GM23338 (cell line): Measurements from ENCODE around the gene TMEM269.

Experiments used
- CREB1 ChIP-seq: fragments of 250-450 bp; sonication (Bioruptor Pico); IDR thresholded peaks from 2 replicates; pipeline ENCODE4 v1.5.0; 2020; ENCODE audit warnings: low read depth, mild to moderate bottlenecking, moderate library complexity
- CTCF ChIP-seq, 2 experiments: fragments of 200-600 bp in 1 of 2; sonication (generic) in 1 of 2; conservative IDR thresholded peaks; 2 replicates each; pipeline versions ENCODE4 v1.5.1 to v1.6.1; 2016 to 2017; ENCODE audit warnings: antibody characterized with exemption in 2 of 2, low read depth in 2 of 2, mild to moderate bottlenecking in 2 of 2, moderate library complexity in 1 of 2
- EZH2 ChIP-seq: fragments of 200-600 bp; sonication (generic); IDR thresholded peaks from one replicate; pipeline ENCODE4 v1.8.0; 2017; ENCODE audit warnings: antibody characterized with exemption, mild to moderate bottlenecking, low read depth; ENCODE audit not compliant: unreplicated experiment
- EZH2phosphoT487 ChIP-seq: fragments of 200-600 bp; sonication (generic); IDR thresholded peaks from one replicate; pipeline ENCODE4 v1.8.1; 2018; ENCODE audit warnings: antibody characterized with exemption; ENCODE audit not compliant: unreplicated experiment
- JUNB ChIP-seq: IDR thresholded peaks from one replicate; pipeline ENCODE4 v1.6.1; 2016; ENCODE audit warnings: antibody characterized with exemption; ENCODE audit not compliant: unreplicated experiment
- NANOG ChIP-seq: IDR thresholded peaks from 2 replicates; pipeline ENCODE4 v1.6.1; 2016; ENCODE audit warnings: antibody characterized with exemption, borderline replicate concordance
- POLR2AphosphoS5 ChIP-seq: IDR thresholded peaks from 2 replicates; pipeline ENCODE4 v1.6.1; 2016; ENCODE audit warnings: antibody characterized with exemption, low read depth
- REST ChIP-seq: IDR thresholded peaks from one replicate; pipeline ENCODE4 v1.6.1; 2018; ENCODE audit warnings: antibody characterized with exemption; ENCODE audit not compliant: unreplicated experiment
- STAT1 ChIP-seq: IDR thresholded peaks from one replicate; pipeline ENCODE4 v1.6.1; 2016; ENCODE audit warnings: antibody characterized with exemption; ENCODE audit not compliant: unreplicated experiment
- ZNF114 ChIP-seq: fragments of 250-450 bp; sonication (Bioruptor Pico); IDR thresholded peaks from 2 replicates; pipeline ENCODE4 v1.5.0; 2020; ENCODE audit warnings: mild to moderate bottlenecking, moderate library complexity
- ZNF331 ChIP-seq: fragments of 250-450 bp; sonication (Bioruptor Pico); IDR thresholded peaks from 2 replicates; pipeline ENCODE4 v1.5.0; 2020; ENCODE audit warnings: low read depth, mild to moderate bottlenecking, moderate library complexity
- TF ChIP-seq, protein P1 (sequence below): IDR thresholded peaks from 2 replicates; pipeline ENCODE4 v1.6.1; 2016; ENCODE audit warnings: antibody characterized with exemption
- TF ChIP-seq, protein P2 (sequence below): fragments of 250-450 bp; sonication (Bioruptor Pico); IDR thresholded peaks from 2 replicates; pipeline ENCODE4 v1.5.0; 2020; ENCODE audit warnings: mild to moderate bottlenecking, moderate library complexity

DNA sequence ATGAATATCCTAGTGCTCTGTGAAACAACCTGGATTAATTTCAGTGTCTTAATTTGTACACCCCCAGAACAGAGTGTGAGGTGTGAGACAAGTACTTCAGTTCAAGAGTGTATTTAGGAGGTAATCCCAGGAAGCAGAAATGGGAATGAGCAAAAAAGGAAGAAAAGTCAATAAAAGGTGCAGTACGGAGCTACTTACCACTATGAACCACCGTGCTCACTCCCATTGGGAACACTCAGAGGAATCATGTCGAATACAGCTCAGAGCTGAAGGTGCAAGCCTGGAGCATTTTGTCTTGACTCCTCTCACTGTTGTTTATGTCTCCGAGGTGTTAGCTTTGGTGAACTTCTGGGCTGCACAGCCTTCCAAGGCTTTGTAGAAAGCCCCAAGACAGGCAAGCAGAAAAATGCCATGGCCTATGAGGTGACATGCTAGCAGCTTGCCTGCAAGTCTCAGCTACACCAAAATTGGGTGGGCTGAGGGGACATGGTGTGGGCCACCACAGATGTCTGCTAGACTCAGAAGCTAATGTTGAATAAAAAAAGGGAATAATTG, 39.8 kb downstream of the TMEM269 start:
- TF ChIP-seq CTCF (conservative IDR thresholded peaks at IDR 0.05; ENCODE audit: low read depth in 2 of 2) = no peak
- TF ChIP-seq EZH2 = no peak
- TF ChIP-seq REST = no peak
- no peak for TF ChIP-seq EZH2phosphoT487
- TF ChIP-seq ZNF331 (CRISPR knock-in tag) = no peak
- no peak for TF ChIP-seq JUNB
- TF ChIP-seq POLR2AphosphoS5 = no peak
- no peak for TF ChIP-seq CREB1 (CRISPR knock-in tag)
- TF ChIP-seq STAT1 = no peak
- TF ChIP-seq, protein P1, sequence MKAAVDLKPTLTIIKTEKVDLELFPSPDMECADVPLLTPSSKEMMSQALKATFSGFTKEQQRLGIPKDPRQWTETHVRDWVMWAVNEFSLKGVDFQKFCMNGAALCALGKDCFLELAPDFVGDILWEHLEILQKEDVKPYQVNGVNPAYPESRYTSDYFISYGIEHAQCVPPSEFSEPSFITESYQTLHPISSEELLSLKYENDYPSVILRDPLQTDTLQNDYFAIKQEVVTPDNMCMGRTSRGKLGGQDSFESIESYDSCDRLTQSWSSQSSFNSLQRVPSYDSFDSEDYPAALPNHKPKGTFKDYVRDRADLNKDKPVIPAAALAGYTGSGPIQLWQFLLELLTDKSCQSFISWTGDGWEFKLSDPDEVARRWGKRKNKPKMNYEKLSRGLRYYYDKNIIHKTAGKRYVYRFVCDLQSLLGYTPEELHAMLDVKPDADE = no peak
- TF ChIP-seq NANOG = no peak
- no peak for TF ChIP-seq ZNF114 (CRISPR knock-in tag)
- TF ChIP-seq, protein P2, sequence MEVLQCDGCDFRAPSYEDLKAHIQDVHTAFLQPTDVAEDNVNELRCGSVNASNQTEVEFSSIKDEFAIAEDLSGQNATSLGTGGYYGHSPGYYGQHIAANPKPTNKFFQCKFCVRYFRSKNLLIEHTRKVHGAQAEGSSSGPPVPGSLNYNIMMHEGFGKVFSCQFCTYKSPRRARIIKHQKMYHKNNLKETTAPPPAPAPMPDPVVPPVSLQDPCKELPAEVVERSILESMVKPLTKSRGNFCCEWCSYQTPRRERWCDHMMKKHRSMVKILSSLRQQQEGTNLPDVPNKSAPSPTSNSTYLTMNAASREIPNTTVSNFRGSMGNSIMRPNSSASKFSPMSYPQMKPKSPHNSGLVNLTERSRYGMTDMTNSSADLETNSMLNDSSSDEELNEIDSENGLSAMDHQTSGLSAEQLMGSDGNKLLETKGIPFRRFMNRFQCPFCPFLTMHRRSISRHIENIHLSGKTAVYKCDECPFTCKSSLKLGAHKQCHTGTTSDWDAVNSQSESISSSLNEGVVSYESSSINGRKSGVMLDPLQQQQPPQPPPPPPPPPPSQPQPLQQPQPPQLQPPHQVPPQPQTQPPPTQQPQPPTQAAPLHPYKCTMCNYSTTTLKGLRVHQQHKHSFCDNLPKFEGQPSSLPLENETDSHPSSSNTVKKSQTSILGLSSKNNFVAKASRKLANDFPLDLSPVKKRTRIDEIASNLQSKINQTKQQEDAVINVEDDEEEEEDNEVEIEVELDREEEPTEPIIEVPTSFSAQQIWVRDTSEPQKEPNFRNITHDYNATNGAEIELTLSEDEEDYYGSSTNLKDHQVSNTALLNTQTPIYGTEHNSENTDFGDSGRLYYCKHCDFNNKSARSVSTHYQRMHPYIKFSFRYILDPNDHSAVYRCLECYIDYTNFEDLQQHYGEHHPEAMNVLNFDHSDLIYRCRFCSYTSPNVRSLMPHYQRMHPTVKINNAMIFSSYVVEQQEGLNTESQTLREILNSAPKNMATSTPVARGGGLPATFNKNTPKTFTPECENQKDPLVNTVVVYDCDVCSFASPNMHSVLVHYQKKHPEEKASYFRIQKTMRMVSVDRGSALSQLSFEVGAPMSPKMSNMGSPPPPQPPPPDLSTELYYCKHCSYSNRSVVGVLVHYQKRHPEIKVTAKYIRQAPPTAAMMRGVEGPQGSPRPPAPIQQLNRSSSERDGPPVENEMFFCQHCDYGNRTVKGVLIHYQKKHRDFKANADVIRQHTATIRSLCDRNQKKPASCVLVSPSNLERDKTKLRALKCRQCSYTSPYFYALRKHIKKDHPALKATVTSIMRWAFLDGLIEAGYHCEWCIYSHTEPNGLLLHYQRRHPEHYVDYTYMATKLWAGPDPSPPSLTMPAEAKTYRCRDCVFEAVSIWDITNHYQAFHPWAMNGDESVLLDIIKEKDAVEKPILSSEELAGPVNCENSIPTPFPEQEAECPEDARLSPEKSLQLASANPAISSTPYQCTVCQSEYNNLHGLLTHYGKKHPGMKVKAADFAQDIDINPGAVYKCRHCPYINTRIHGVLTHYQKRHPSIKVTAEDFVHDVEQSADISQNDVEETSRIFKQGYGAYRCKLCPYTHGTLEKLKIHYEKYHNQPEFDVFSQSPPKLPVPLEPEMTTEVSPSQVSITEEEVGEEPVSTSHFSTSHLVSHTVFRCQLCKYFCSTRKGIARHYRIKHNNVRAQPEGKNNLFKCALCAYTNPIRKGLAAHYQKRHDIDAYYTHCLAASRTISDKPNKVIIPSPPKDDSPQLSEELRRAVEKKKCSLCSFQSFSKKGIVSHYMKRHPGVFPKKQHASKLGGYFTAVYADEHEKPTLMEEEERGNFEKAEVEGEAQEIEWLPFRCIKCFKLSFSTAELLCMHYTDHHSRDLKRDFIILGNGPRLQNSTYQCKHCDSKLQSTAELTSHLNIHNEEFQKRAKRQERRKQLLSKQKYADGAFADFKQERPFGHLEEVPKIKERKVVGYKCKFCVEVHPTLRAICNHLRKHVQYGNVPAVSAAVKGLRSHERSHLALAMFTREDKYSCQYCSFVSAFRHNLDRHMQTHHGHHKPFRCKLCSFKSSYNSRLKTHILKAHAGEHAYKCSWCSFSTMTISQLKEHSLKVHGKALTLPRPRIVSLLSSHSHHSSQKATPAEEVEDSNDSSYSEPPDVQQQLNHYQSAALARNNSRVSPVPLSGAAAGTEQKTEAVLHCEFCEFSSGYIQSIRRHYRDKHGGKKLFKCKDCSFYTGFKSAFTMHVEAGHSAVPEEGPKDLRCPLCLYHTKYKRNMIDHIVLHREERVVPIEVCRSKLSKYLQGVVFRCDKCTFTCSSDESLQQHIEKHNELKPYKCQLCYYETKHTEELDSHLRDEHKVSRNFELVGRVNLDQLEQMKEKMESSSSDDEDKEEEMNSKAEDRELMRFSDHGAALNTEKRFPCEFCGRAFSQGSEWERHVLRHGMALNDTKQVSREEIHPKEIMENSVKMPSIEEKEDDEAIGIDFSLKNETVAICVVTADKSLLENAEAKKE (CRISPR knock-in tag) = no peak
